AG09319 (cell line): ENCODE results near the gene TENT5C.

ENCODE experiments used
- DNase-seq: peaks from one replicate; pipeline ENCODE4 v3.0.0-alpha.2; 2010; ENCODE audit warnings: low read depth; ENCODE audit errors: extremely low read depth
- TF ChIP-seq, protein P1 (sequence below): IDR thresholded peaks from 2 replicates; pipeline ENCODE4 v1.5.1; 2011; ENCODE audit warnings: low read depth, mild to moderate bottlenecking, inconsistent platforms, low read length, moderate library complexity

The TENT5C gene

DNA sequence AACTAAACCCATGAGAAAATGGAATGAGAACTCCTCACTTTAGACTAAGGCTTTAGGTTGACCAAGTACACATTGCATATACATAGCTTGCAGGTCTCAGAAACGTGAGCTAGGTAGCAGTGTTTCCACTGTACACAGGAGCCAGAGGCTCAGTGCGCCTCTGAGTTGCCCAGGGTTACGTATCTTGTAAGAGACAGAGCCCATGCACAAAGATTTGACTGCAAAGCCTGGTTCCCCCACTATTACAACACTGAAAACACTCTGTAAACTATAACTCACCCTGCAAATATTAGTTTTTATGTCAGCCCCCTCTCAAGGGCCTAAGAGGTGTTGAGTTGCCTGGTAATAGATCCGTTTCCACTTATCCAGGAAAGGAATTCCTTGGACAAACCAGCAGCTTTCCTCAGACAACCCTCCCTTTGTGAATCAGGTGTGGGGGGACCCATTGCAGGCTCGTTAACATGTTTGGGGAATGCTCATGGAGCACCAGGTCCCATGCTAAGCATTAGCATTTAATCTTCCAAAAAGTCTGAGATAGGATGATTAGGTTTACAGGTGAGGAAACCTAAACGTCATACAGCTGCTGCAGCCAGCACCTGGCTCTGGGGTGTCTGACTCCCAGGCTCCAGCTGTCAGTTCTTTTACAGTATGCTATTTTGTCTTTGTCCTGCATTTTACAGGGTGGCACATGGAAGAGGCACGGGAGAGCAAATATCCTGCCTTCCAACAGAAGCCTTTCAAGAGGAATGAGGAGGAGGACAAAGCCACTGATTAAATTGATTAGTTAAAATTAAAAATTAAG lies 25.7 kb downstream of the TENT5C start:
- TF ChIP-seq, protein P1, sequence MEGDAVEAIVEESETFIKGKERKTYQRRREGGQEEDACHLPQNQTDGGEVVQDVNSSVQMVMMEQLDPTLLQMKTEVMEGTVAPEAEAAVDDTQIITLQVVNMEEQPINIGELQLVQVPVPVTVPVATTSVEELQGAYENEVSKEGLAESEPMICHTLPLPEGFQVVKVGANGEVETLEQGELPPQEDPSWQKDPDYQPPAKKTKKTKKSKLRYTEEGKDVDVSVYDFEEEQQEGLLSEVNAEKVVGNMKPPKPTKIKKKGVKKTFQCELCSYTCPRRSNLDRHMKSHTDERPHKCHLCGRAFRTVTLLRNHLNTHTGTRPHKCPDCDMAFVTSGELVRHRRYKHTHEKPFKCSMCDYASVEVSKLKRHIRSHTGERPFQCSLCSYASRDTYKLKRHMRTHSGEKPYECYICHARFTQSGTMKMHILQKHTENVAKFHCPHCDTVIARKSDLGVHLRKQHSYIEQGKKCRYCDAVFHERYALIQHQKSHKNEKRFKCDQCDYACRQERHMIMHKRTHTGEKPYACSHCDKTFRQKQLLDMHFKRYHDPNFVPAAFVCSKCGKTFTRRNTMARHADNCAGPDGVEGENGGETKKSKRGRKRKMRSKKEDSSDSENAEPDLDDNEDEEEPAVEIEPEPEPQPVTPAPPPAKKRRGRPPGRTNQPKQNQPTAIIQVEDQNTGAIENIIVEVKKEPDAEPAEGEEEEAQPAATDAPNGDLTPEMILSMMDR, result no peak
- no peak for DNase-seq

DNA sequence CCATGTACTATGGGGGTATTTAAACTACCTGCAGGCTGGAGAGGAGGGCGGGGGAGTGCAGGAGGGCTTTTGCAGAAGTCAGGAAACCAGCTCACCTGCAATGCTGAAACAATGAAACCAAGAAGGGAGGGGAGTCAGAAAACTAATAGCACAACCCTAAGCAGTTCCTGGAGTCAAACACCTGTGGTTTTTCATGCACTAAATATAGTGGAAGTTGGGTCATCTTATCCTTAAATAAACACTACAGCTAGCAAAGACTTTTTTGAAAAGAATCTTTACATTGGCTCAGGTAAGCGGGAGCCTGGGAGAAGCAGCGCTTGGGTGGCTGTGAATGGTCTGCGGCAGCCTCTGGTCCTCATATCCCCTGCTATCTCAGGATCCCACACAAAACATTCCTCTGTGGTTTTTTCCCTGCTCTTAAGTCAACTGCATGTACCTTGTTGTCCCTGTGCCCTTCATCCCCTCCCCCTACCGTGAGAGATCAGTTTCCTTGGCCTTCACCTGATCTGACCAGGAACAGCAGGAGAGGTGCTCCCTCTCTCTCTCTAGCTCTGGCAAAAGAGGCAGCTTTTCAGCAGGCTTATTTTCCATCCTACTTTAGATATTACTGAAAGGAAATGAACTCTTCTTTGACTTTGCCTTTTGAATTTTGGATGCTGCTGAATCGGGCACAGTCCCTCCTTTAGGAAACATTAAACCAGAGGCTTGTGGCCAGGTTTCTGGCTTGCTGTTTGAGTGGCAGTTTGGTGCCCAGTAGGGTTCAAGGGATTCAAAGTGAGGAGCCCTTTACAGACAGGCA lies 26.6 kb downstream of the TENT5C start:
- TF ChIP-seq, protein P1, result no peak
- no peak for DNase-seq

DNA sequence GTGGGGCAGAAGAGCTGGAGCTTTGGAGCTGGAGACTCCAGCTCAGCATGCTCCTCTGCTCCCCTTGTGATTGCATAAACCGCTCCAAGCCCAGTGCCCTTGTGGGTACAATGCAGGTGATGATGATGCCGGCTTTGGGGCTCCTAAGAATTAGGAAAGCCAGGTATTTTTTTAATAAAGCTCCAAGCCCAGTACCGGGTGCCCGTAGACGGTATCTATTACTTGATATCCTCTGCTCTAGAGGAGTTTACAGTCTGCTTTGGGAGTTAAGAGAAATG lies 27.2 kb downstream of the TENT5C start:
- TF ChIP-seq, protein P1, result no peak

DNA sequence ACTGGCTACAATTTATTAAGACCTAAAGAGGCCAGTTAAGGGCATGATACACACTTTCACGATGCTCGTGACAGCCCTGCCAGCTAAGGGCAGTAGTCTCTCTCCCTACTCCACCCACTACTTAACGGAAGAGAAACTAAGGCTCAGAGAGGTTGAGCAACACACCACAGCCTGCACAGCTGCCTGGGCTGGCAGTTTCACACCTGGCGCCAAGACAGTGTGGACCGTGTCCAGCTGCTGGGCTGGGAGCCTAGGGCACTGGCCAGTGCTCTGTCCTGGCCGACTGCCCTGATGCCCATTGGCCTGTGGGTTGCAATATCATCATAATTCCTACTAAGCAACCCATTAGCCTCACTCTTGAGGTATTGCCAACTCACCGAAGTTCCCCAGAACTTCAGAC lies 27.6 kb downstream of the TENT5C start:
- DNase-seq, result no peak

More for the DNA sequence above, 27.2 kb downstream of the TENT5C start:
- no peak for DNase-seq

DNA sequence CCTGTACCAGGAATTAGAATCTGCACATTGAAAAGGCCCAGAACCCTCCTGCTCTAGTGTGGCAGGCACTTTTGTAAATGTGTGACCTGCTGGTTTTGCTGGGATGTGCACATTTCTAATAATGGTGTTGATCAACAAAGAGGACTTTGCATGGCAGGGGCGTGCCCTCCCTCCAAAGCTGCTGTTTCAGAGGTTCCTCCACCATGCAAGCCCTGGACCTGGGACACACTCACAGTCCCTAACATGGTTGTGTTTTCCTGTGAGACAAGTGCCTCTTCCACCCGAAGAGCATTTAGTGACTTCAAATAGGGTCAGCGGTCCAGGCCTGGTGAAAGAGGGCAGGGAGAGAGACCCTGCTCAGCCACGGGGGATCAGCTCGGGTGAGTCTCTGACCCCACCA lies 28.1 kb downstream of the TENT5C start:
- TF ChIP-seq, protein P1, result no peak
- no peak for DNase-seq

More for the DNA sequence above, 27.6 kb downstream of the TENT5C start:
- TF ChIP-seq, protein P1, result no peak

DNA sequence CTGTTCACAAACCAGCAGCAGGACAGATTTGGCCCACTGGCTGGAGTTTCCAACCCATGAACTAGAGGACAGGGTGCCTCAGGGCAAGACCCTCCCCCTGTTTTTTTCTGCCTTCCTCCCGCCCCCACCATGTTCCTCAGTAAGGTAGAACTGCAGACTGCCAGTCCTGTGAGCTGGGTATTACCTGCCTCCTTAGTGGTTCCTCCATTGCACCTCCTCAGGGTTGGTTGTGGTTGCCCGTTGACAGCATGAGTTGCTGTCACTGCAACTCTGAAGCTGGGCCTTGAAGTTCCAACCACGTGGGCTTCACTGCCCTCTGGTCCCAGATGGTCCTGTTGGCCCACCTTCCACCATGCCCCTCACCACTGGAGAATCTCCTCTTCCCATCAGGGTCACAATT lies 28.8 kb downstream of the TENT5C start:
- DNase-seq, result no peak
- TF ChIP-seq, protein P1, result no peak

DNA sequence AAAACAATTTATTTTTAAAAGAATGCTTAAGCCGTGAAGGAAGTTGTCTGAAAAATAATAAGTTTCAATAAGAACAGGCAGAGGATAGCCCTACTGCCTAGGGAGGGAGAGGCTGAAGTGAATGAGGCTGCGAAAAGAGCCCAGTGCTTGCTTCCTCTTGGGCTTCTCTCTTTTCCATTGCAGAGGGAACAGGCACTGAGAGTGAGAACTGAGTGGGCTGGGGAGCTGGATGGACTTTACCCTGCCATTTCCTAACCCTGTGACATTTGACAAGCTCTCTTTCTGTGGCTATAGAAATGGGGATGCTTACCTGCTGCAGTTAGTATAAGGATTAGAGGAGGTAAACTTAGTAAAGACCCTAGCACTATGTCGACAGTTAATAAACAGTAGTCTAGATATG lies 30.0 kb downstream of the TENT5C start:
- no peak for DNase-seq
- TF ChIP-seq, protein P1, result no peak
